Progenitor cell of endocrine pancreas (in vitro differentiated cells): ENCODE results near the gene C9orf72. TPM values are rescaled to one million over a fixed set of nuclear protein-coding genes. Genes with fewer than 3 reads are reported as not detected.
A peak's percentile ranks its signal among the peaks of the same experiment; 100 is the strongest.

ENCODE experiments used
- DNase-seq: peaks from one replicate; pipeline ENCODE4 v3.0.0; 2021; ENCODE audit warnings: low spot score; ENCODE audit not compliant: unreplicated experiment
- H3K27ac Mint-ChIP-seq: 2 replicates; pipeline ENCODE4 v1.8.0; 2021; ENCODE audit warnings: mild to moderate bottlenecking, moderate library complexity, mixed read lengths
- H3K27me3 Mint-ChIP-seq: 2 replicates; pipeline ENCODE4 v1.8.0; 2021; ENCODE audit warnings: mixed read lengths
- H3K36me3 Mint-ChIP-seq: 2 replicates; pipeline ENCODE4 v1.8.0; 2022; ENCODE audit warnings: mixed read lengths; ENCODE audit not compliant: insufficient read depth
- H3K4me1 Mint-ChIP-seq: 2 replicates; pipeline ENCODE4 v1.8.0; 2021; ENCODE audit warnings: low read depth, mixed read lengths
- H3K4me3 Mint-ChIP-seq: 2 replicates; pipeline ENCODE4 v1.8.0; 2021; ENCODE audit warnings: low read depth, mild to moderate bottlenecking, moderate library complexity, mixed read lengths
- H3K9me3 Mint-ChIP-seq: 2 replicates; pipeline ENCODE4 v1.8.0; 2021; ENCODE audit warnings: low read depth, mixed read lengths
- CTCF ChIP-seq: fragments of 200-600 bp; sonication (generic); IDR thresholded peaks from one replicate; pipeline ENCODE4 v1.5.0; 2021; ENCODE audit warnings: antibody characterized with exemption, mild to moderate bottlenecking; ENCODE audit not compliant: unreplicated experiment
- total RNA-seq: library from RNA; stranded (reverse); gene quantifications from 2 replicates; pipeline ENCODE4 v1.2.1, GENCODE V29; 2021

C9orf72 gene
- total RNA-seq, 1 donor from 2014 or later = 18.6 TPM

- no peak overlapping the region for H3K27ac Mint-ChIP-seq
- TF ChIP-seq CTCF = no peak
- H3K36me3 Mint-ChIP-seq = no peaks in the 10 kb centered on the region
- no peak overlapping the region for H3K4me3 Mint-ChIP-seq
- no peak for DNase-seq
- peaks cover 14% of the 10 kb centered on the region for H3K4me1 Mint-ChIP-seq
- no peaks in the 10 kb centered on the region for H3K27me3 Mint-ChIP-seq
- no peaks in the 10 kb centered on the region for H3K9me3 Mint-ChIP-seq
These were observed 41.2 kb downstream of the C9orf72 start for GRCh38 chr9:27532046-27532445.

GRCh38 chr9:27530915-27531755 is 42.1 kb downstream of the C9orf72 start:
- Mint-ChIP-seq H3K36me3 (no peaks in the 10 kb centered on the region), H3K27me3 (no peaks in the 10 kb centered on the region), H3K4me1 (peaks cover 16% of the 10 kb centered on the region), H3K27ac (no peak overlapping the region), H3K4me3 (no peak overlapping the region), H3K9me3 (no peaks in the 10 kb centered on the region)
- no peak for TF ChIP-seq CTCF
- DNase-seq = no peak

GRCh38 chr9:27529316-27530278 is 43.7 kb downstream of the C9orf72 start, which contains the start of gene MOB3B:
Gene MOB3B, minus strand, starts transcription at chr9:27529814. Its CDS starts 74,264 bp downstream, at chr9:27455550.
- peak; percentile 93 for TF ChIP-seq CTCF
- Mint-ChIP-seq H3K27me3 (no peaks in the 10 kb centered on the region), H3K27ac (peak within 1 kb of the TSS; percentile 93)

GRCh38 chr9:27528886-27529315 is 44.4 kb downstream of the C9orf72 start:
- Mint-ChIP-seq H3K9me3 (no peaks in the 10 kb centered on the region), H3K27me3 (no peaks in the 10 kb centered on the region), H3K4me1 (peaks cover 16% of the 10 kb centered on the region), H3K36me3 (peaks cover 5% of the 10 kb centered on the region), H3K27ac (peak overlapping the region; percentile 93), H3K4me3 (peak overlapping the region; percentile 96)
- peak; percentile 26 for DNase-seq
- no peak for TF ChIP-seq CTCF

More at GRCh38 chr9:27529316-27530278, 43.7 kb downstream of the C9orf72 start, which contains the start of gene MOB3B:
- Mint-ChIP-seq H3K9me3 (no peaks in the 10 kb centered on the region), H3K4me3 (peak within 1 kb of the TSS; percentile 96), H3K4me1 (peaks cover 16% of the 10 kb centered on the region), H3K36me3 (peaks cover 1% of the 10 kb centered on the region)
- peak; percentile 90 for DNase-seq
